GM12878 (cell line): ENCODE results near the gene MYH10.

Source experiments
- HDAC2 ChIP-seq: fragments of 200-600 bp; sonication (generic); IDR thresholded peaks from 2 replicates; pipeline ENCODE4 v1.6.1; 2017
- POLR2AphosphoS5 ChIP-seq: IDR thresholded peaks from 2 replicates; pipeline ENCODE4 v1.6.1; 2011; ENCODE audit warnings: mild to moderate bottlenecking, low read length, inconsistent platforms
- RBBP5 ChIP-seq: fragments of 200-600 bp; sonication (generic); conservative IDR thresholded peaks from 2 replicates; pipeline ENCODE4 v1.6.1; 2016
- SRF ChIP-seq, 2 experiments: IDR thresholded peaks; 2 replicates each; pipeline ENCODE4 v1.6.1; 2011; ENCODE audit warnings: low read depth in 2 of 2, low read length in 2 of 2, mild to moderate bottlenecking in 1 of 2, moderate library complexity in 1 of 2
- TF ChIP-seq, protein P1 (sequence below): fragments of 450-650 bp; IDR thresholded peaks from 2 replicates; pipeline ENCODE4 v1.6.1; 2014; ENCODE audit warnings: mild to moderate bottlenecking
- TF ChIP-seq, protein P2 (sequence below), 3 experiments: IDR thresholded peaks in 2 of 3; conservative IDR thresholded peaks in 1 of 3; 2 replicates each; pipeline ENCODE4 v1.5.1; 2011; ENCODE audit warnings: low read depth in 3 of 3, low read length in 3 of 3, mild to moderate bottlenecking in 3 of 3, control low read depth in 2 of 3, moderate library complexity in 2 of 3, inconsistent platforms in 1 of 3, mixed read lengths in 1 of 3; ENCODE audit not compliant: control insufficient read depth in 2 of 3, insufficient read depth in 1 of 3; ENCODE audit errors: extremely low read depth in 1 of 3

DNA sequence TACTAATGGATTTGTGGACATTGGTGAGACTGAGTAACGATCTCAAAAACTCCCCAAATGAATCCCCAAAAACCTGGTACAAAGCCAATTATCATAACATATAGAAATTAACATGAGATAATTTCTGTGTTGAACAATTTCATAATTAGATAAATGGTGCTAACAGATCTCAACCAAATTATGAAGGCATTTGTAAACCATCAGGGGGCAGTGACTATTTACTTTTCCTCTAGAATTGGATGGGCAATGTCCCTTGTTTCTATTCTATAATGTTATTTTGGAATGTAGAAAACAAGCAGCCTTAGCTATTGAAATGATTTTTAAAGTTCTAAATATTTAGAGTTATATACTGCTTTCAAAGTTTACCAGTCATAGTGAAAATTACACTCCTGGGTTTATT, 57.8 kb downstream of the MYH10 start:
- TF ChIP-seq RBBP5 (no peak), SRF (IDR thresholded peaks at IDR 0.05; ENCODE audit: low read depth in 2 of 2, low read length in 2 of 2) (no peak), POLR2AphosphoS5 (no peak), HDAC2 (no peak)
- TF ChIP-seq, protein P1, sequence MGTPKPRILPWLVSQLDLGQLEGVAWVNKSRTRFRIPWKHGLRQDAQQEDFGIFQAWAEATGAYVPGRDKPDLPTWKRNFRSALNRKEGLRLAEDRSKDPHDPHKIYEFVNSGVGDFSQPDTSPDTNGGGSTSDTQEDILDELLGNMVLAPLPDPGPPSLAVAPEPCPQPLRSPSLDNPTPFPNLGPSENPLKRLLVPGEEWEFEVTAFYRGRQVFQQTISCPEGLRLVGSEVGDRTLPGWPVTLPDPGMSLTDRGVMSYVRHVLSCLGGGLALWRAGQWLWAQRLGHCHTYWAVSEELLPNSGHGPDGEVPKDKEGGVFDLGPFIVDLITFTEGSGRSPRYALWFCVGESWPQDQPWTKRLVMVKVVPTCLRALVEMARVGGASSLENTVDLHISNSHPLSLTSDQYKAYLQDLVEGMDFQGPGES, result no peak
- TF ChIP-seq, protein P2, sequence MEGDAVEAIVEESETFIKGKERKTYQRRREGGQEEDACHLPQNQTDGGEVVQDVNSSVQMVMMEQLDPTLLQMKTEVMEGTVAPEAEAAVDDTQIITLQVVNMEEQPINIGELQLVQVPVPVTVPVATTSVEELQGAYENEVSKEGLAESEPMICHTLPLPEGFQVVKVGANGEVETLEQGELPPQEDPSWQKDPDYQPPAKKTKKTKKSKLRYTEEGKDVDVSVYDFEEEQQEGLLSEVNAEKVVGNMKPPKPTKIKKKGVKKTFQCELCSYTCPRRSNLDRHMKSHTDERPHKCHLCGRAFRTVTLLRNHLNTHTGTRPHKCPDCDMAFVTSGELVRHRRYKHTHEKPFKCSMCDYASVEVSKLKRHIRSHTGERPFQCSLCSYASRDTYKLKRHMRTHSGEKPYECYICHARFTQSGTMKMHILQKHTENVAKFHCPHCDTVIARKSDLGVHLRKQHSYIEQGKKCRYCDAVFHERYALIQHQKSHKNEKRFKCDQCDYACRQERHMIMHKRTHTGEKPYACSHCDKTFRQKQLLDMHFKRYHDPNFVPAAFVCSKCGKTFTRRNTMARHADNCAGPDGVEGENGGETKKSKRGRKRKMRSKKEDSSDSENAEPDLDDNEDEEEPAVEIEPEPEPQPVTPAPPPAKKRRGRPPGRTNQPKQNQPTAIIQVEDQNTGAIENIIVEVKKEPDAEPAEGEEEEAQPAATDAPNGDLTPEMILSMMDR (IDR thresholded peaks at IDR 0.05 in 2 of 3, conservative IDR thresholded peaks at IDR 0.05 in 1 of 3; ENCODE audit: control insufficient read depth in 2 of 3, extremely low read depth in 1 of 3, insufficient read depth in 1 of 3, low read depth in 3 of 3, low read length in 3 of 3), result peak in 2 of 3 experiments; percentile 7 to 31; a peak in 1 of 6 replicates
